ENCODE data around the gene FAM83F. TPM values are rescaled to one million over a fixed set of nuclear protein-coding genes. Genes with fewer than 3 reads are reported as not detected.

FAM83F gene
- total RNA-seq, 2 experiments from 2014 or later: 0.03 to 0.11 TPM

GRCh38 chr22:40030026-40030757, 35.4 kb downstream of the FAM83F start:
- ATAC-seq: no peak
- Mint-ChIP-seq H3K27me3 (ENCODE audit: low read depth) (no peaks in the 10 kb centered on the region), H3K4me1 (ENCODE audit: low read depth) (peaks cover 24% of the 10 kb centered on the region), H3K9me3 (ENCODE audit: insufficient read depth) (no peaks in the 10 kb centered on the region), H3K36me3 (ENCODE audit: low read depth) (no peaks in the 10 kb centered on the region), H3K27ac (peak overlapping the region; percentile 84), H3K4me3 (no peak overlapping the region)
- ChIA-PET POLR2A (interaction anchor here (0.9 to 4.4 kb wide), 2 partner anchors 14 to 147 kb away, joined by 3 to 23 read pairs; partner anchors contain the start of gene TNRC6B), CTCF (interaction anchor here (1.0 kb wide), 1 partner anchor 496 kb away, joined by 3 read pairs; no protein-coding TSS in a partner anchor)
- no peak for DNase-seq

GRCh38 chr22:40030758-40031095, 36.0 kb downstream of the FAM83F start:
- ChIA-PET POLR2A (interaction anchor here (4.4 kb wide), 1 partner anchor 13 kb away, joined by 23 read pairs; no protein-coding TSS in a partner anchor), CTCF (no interaction called here)
- Mint-ChIP-seq H3K9me3 (ENCODE audit: insufficient read depth) (no peaks in the 10 kb centered on the region), H3K4me3 (no peak overlapping the region), H3K27me3 (ENCODE audit: low read depth) (no peaks in the 10 kb centered on the region), H3K4me1 (ENCODE audit: low read depth) (peaks cover 24% of the 10 kb centered on the region), H3K27ac (peak overlapping the region; percentile 84), H3K36me3 (ENCODE audit: low read depth) (no peaks in the 10 kb centered on the region)
- ATAC-seq: peak; percentile 70
- peak; percentile 54 for DNase-seq

GRCh38 chr22:40031766-40032470, 37.2 kb downstream of the FAM83F start:
- H3K36me3 Mint-ChIP-seq (ENCODE audit: low read depth): no peaks in the 10 kb centered on the region
- peaks cover 26% of the 10 kb centered on the region for H3K4me1 Mint-ChIP-seq (ENCODE audit: low read depth)
- ChIA-PET CTCF (no interaction called here), POLR2A (interaction anchor here (4.4 kb wide), 1 partner anchor 12 kb away, joined by 23 read pairs; no protein-coding TSS in a partner anchor)
- no peaks in the 10 kb centered on the region for H3K9me3 Mint-ChIP-seq (ENCODE audit: insufficient read depth)
- no peak for DNase-seq
- no peak overlapping the region for H3K4me3 Mint-ChIP-seq
- H3K27me3 Mint-ChIP-seq (ENCODE audit: low read depth): no peaks in the 10 kb centered on the region
- ATAC-seq: no peak
- H3K27ac Mint-ChIP-seq: peak overlapping the region; percentile 84

GRCh38 chr22:40033586-40034380, 39.0 kb downstream of the FAM83F start:
- Mint-ChIP-seq H3K27ac (no peak overlapping the region), H3K4me3 (no peak overlapping the region), H3K27me3 (ENCODE audit: low read depth) (no peaks in the 10 kb centered on the region), H3K36me3 (ENCODE audit: low read depth) (no peaks in the 10 kb centered on the region), H3K9me3 (ENCODE audit: insufficient read depth) (no peaks in the 10 kb centered on the region), H3K4me1 (ENCODE audit: low read depth) (peaks cover 35% of the 10 kb centered on the region)
- DNase-seq: no peak
- POLR2A ChIA-PET: interaction anchor here (0.9 kb wide), 1 partner anchor 10 kb away, joined by 4 read pairs; no protein-coding TSS in a partner anchor
- no peak for ATAC-seq
- CTCF ChIA-PET: interaction anchor here (0.6 to 2.8 kb wide), 7 partner anchors 9 to 519 kb away, joined by 3 to 23 read pairs (median 4); no protein-coding TSS in a partner anchor

- Mint-ChIP-seq H3K4me3 (no peak overlapping the region), H3K9me3 (ENCODE audit: insufficient read depth) (no peaks in the 10 kb centered on the region), H3K4me1 (ENCODE audit: low read depth) (peaks cover 33% of the 10 kb centered on the region), H3K36me3 (ENCODE audit: low read depth) (no peaks in the 10 kb centered on the region), H3K27ac (no peak overlapping the region), H3K27me3 (ENCODE audit: low read depth) (peaks cover 8% of the 10 kb centered on the region)
- ATAC-seq (no peak), DNase-seq (no peak)
- ChIA-PET CTCF (interaction anchor here (1.1 to 3.4 kb wide), 6 partner anchors 11 to 507 kb away, joined by 4 to 24 read pairs (median 12); partner anchors contain the start of genes ADSL and RPS19BP1), POLR2A (no interaction called here)
Observed at GRCh38 chr22:40035351-40035750, 40.6 kb downstream of the FAM83F start.

- ATAC-seq: no peak
- no peak overlapping the region for H3K27ac Mint-ChIP-seq
- POLR2A ChIA-PET: no interaction called here
- peaks cover 33% of the 10 kb centered on the region for H3K4me1 Mint-ChIP-seq (ENCODE audit: low read depth)
- no peak overlapping the region for H3K4me3 Mint-ChIP-seq
- H3K9me3 Mint-ChIP-seq (ENCODE audit: insufficient read depth): no peaks in the 10 kb centered on the region
- H3K36me3 Mint-ChIP-seq (ENCODE audit: low read depth): no peaks in the 10 kb centered on the region
- CTCF ChIA-PET: interaction anchor here (1.0 to 3.4 kb wide), 8 partner anchors 12 to 542 kb away, joined by 3 to 24 read pairs (median 10); partner anchors contain the start of genes ADSL and RPS19BP1
- peaks cover 8% of the 10 kb centered on the region for H3K27me3 Mint-ChIP-seq (ENCODE audit: low read depth)
- DNase-seq: no peak
Observed at GRCh38 chr22:40036126-40036525, 41.4 kb downstream of the FAM83F start.

GRCh38 chr22:40036591-40037225, 42.0 kb downstream of the FAM83F start:
- no peaks in the 10 kb centered on the region for H3K9me3 Mint-ChIP-seq (ENCODE audit: insufficient read depth)
- H3K27me3 Mint-ChIP-seq (ENCODE audit: low read depth): peaks cover 8% of the 10 kb centered on the region
- POLR2A ChIA-PET: no interaction called here
- no peaks in the 10 kb centered on the region for H3K36me3 Mint-ChIP-seq (ENCODE audit: low read depth)
- ATAC-seq (peak; percentile 76), DNase-seq (peak; percentile 73)
- H3K4me1 Mint-ChIP-seq (ENCODE audit: low read depth): peaks cover 31% of the 10 kb centered on the region
- CTCF ChIA-PET: interaction anchor here (0.6 to 3.4 kb wide), 15 partner anchors 13 to 705 kb away, joined by 3 to 24 read pairs (median 4); partner anchors contain the start of genes ADSL and RPS19BP1
- no peak overlapping the region for H3K27ac Mint-ChIP-seq
- H3K4me3 Mint-ChIP-seq: no peak overlapping the region

GRCh38 chr22:40037320-40037719, 42.6 kb downstream of the FAM83F start:
- CTCF ChIA-PET: interaction anchor here (0.6 to 3.4 kb wide), 13 partner anchors 13 to 706 kb away, joined by 3 to 24 read pairs (median 3); partner anchors contain the start of gene ADSL

GRCh38 chr22:40039482-40040115, 44.8 kb downstream of the FAM83F start:
- peaks cover 40% of the 10 kb centered on the region for H3K4me1 Mint-ChIP-seq (ENCODE audit: low read depth)
- ChIA-PET CTCF (interaction anchor here (0.7 to 4.1 kb wide), 11 partner anchors 11 to 546 kb away, joined by 3 to 29 read pairs (median 5); partner anchors contain the start of gene ADSL), POLR2A (interaction anchor here (1.9 kb wide), 1 partner anchor 520 kb away, joined by 7 read pairs; the partner anchor contains the start of gene ATF4)
- H3K27me3 Mint-ChIP-seq (ENCODE audit: low read depth): peaks cover 8% of the 10 kb centered on the region
- no peak overlapping the region for H3K4me3 Mint-ChIP-seq
- DNase-seq (no peak), ATAC-seq (no peak)
- H3K36me3 Mint-ChIP-seq (ENCODE audit: low read depth): peaks cover 2% of the 10 kb centered on the region
- no peak overlapping the region for H3K27ac Mint-ChIP-seq
- no peaks in the 10 kb centered on the region for H3K9me3 Mint-ChIP-seq (ENCODE audit: insufficient read depth)

More at GRCh38 chr22:40037320-40037719, 42.6 kb downstream of the FAM83F start:
- POLR2A ChIA-PET: no interaction called here
- peaks cover 27% of the 10 kb centered on the region for H3K4me1 Mint-ChIP-seq (ENCODE audit: low read depth)
- H3K9me3 Mint-ChIP-seq (ENCODE audit: insufficient read depth): no peaks in the 10 kb centered on the region
- H3K36me3 Mint-ChIP-seq (ENCODE audit: low read depth): no peaks in the 10 kb centered on the region
- H3K4me3 Mint-ChIP-seq: no peak overlapping the region
- H3K27me3 Mint-ChIP-seq (ENCODE audit: low read depth): peaks cover 8% of the 10 kb centered on the region
- no peak overlapping the region for H3K27ac Mint-ChIP-seq
- DNase-seq: no peak
- ATAC-seq: no peak

GRCh38 chr22:40040927-40041326, 46.2 kb downstream of the FAM83F start:
- DNase-seq: no peak
- Mint-ChIP-seq H3K27me3 (ENCODE audit: low read depth) (peaks cover 8% of the 10 kb centered on the region), H3K9me3 (ENCODE audit: insufficient read depth) (no peaks in the 10 kb centered on the region), H3K4me1 (ENCODE audit: low read depth) (peaks cover 40% of the 10 kb centered on the region), H3K27ac (peak overlapping the region; percentile 19), H3K36me3 (ENCODE audit: low read depth) (peaks cover 4% of the 10 kb centered on the region), H3K4me3 (no peak overlapping the region)
- ChIA-PET POLR2A (interaction anchor here (0.9 to 1.9 kb wide), 2 partner anchors 312 to 521 kb away, joined by 4 to 7 read pairs; partner anchors contain the start of gene ATF4), CTCF (interaction anchor here (1.0 to 4.1 kb wide), 8 partner anchors 12 to 545 kb away, joined by 3 to 29 read pairs (median 6); partner anchors contain the start of gene ADSL)
- ATAC-seq: no peak
